GM10248 (cell line): ENCODE results near the gene SEMA3D.

Source experiments
- CTCF ChIA-PET: fragments of 300-600 bp; sonication (Branson Sonifier 250); formaldehyde crosslinking; extraction: SDS; loops from one replicate; lab custom pipeline; 2021; ENCODE audit warnings: antibody characterized with exemption; lab: Yijun Ruan, JAX
- POLR2A ChIA-PET: fragments of 350-650 bp; sonication (Branson Sonifier 250); formaldehyde crosslinking; extraction: SDS; loops from one replicate; lab custom pipeline; 2020; ENCODE audit warnings: antibody characterized with exemption; lab: Yijun Ruan, JAX
- DNase-seq: peaks from one replicate; pipeline ENCODE4 v3.0.0; 2012; ENCODE audit errors: extremely low spot score
- CTCF ChIP-seq: IDR thresholded peaks from 2 replicates; pipeline ENCODE4 v1.5.1; 2012; ENCODE audit warnings: mild to moderate bottlenecking, low read depth; ENCODE audit errors: extremely low read depth, missing control alignments, control extremely low read depth

SEMA3D gene

DNA sequence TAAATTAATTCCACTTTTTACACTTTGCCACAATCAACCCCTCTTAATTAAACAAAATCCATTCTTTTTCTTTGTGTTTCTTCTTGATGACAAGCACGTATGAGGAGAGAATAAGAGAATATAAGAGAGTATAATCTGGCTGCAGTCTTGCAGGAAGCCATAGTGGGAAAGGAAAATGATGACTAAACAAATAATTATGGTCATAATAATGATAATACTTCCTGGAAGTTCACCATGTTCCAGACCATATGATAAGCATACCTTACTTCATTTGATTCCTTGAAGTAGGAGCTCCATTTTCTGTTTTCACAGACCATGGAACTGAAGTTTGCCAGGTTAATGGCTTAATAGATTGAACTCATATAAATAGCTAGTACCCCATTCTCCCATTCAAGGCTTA is 237.8 kb downstream of the SEMA3D start:
- no peak for TF ChIP-seq CTCF
- DNase-seq, result no peak
- ChIA-PET CTCF (no interaction called here), POLR2A (no interaction called here)

DNA sequence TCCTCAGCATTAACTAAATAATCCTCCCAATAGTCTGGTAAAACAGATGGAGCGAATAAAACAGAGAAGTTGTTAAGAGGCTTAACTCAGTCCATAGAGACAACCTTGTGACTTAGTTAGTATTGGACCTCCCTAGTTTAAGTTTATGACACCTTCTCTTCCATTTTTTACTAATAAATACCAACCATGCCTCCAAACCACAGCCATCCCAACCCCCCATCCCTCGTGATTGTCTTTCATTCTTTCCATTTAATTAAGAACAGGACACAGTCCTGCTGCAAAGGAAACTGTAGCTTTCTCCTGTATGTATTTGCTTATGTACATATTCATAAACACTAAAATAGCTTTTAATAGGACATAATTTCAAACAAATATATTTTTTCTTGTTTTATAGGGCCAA is 238.2 kb downstream of the SEMA3D start:
- no peak for DNase-seq
- no peak for TF ChIP-seq CTCF
- ChIA-PET CTCF (no interaction called here), POLR2A (no interaction called here)

GRCh38 chr7:84946549-84946948 is 240.3 kb downstream of the SEMA3D start:
- POLR2A ChIA-PET, result no interaction called here
- CTCF ChIA-PET, result no interaction called here
- DNase-seq, result no peak
- TF ChIP-seq CTCF, result no peak
